Measurements from ENCODE around the gene GSTT4. TPM values are rescaled to one million over a fixed set of nuclear protein-coding genes. Genes with fewer than 3 reads are reported as not detected.

The GSTT4 gene
- total and polyA plus RNA-seq, 7 donors, result not detected

DNA sequence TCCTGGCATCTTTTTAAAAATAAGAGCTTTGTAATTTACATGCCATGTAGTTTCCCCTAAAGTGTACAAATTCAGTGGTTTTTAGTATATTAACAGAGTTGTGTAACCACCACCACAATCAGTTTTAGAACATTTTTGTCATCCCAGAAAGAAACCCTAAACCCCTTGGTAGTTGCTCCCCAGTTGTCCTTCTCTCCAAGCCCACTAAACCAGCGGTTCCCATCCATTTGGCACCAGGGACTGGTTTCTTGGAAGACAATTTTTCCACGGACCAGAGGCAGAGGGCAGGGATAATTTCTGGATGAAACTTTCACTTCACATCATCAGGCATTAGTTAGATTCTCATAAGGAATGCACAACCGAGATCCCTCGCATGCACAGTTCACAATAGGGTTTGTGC lies 28.5 kb upstream of the GSTT4 start:
- no peak overlapping the region for H3K27ac ChIP-seq
- no peaks in the 10 kb centered on the region for H3K27me3 ChIP-seq (ENCODE audit: insufficient read depth in 3 of 3, low read length in 2 of 3)
- WGBS, 3 donors, result 44 to 66% (median 58%) methylated on average over 4 of the region's 4 CpGs
- H3K36me3 ChIP-seq (ENCODE audit: insufficient read depth in 1 of 2, low read depth in 1 of 2), result peaks cover 5 to 29% of the 10 kb centered on the region in 2 donors
- intact Hi-C loops (cut with DNase I), result no loop called here
- H3K9me3 ChIP-seq, result no peaks in the 10 kb centered on the region
- ATAC-seq (no peak), DNase-seq (no peak)
- no peak overlapping the region for H3K4me3 ChIP-seq
- TF ChIP-seq, protein P1, sequence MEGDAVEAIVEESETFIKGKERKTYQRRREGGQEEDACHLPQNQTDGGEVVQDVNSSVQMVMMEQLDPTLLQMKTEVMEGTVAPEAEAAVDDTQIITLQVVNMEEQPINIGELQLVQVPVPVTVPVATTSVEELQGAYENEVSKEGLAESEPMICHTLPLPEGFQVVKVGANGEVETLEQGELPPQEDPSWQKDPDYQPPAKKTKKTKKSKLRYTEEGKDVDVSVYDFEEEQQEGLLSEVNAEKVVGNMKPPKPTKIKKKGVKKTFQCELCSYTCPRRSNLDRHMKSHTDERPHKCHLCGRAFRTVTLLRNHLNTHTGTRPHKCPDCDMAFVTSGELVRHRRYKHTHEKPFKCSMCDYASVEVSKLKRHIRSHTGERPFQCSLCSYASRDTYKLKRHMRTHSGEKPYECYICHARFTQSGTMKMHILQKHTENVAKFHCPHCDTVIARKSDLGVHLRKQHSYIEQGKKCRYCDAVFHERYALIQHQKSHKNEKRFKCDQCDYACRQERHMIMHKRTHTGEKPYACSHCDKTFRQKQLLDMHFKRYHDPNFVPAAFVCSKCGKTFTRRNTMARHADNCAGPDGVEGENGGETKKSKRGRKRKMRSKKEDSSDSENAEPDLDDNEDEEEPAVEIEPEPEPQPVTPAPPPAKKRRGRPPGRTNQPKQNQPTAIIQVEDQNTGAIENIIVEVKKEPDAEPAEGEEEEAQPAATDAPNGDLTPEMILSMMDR (IDR thresholded peaks at IDR 0.05), result no peak
- H3K4me1 ChIP-seq, result peaks cover 8% of the 10 kb centered on the region

DNA sequence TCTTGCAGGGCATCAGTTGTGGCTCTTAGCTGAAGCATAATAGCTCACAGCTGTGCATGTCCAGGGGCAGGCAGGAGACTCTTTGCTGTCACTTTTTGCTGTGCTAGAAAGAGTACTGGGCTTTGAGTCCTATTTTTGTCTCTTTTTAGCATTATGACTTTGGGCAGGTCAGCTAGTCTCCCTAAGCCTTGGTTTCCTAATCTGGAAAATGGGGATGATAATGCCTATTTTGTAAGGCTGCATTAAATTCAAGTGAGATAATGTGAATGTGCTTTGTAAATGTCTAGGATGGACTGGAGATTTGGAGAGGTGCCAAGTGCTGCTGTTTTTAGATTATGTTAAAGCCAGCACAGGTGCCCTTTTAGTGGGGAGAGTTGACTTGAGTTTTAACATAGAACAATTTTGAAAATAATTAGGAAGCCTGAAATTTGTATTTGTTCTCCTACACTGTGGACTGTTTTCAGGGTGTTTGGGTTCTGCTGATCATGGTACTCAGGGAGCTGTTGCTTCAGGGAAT lies 25.0 kb upstream of the GSTT4 start:
- intact Hi-C loops (cut with DNase I), result no loop called here
- Histone ChIP-seq H3K27ac (no peak overlapping the region), H3K4me1 (peaks cover 20% of the 10 kb centered on the region), H3K36me3 (ENCODE audit: insufficient read depth in 1 of 2, low read depth in 1 of 2) (no peaks in the 10 kb centered on the region), H3K27me3 (ENCODE audit: insufficient read depth in 3 of 3, low read length in 2 of 3) (no peaks in the 10 kb centered on the region), H3K9me3 (no peaks in the 10 kb centered on the region), H3K4me3 (no peak overlapping the region)
- no peak for DNase-seq
- TF ChIP-seq, protein P1 (IDR thresholded peaks at IDR 0.05), result no peak
- no peak for ATAC-seq

DNA sequence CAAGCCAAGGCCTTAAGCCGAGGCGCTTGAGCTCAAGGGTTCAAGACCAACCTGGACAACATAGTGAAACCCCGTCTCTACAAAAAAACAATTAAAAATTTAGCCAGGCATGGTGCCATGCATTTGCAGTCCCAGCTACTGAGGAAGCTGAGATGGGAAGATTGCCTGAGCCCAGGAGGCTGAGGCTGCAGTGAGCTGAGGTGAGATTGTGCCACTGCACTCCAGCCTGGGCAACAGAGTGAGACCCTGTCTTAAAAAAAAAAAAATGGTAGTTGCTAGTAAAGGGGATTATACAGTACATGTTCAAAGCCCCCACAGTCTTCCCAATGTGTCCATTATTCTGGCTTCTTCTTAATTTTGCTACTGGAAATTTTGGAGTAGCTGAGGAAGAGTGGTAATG lies 24.1 kb upstream of the GSTT4 start:
- no peaks in the 10 kb centered on the region for H3K27me3 ChIP-seq (ENCODE audit: insufficient read depth in 3 of 3, low read length in 2 of 3)
- no peak for ATAC-seq
- no peaks in the 10 kb centered on the region for H3K36me3 ChIP-seq (ENCODE audit: insufficient read depth in 1 of 2, low read depth in 1 of 2)
- TF ChIP-seq, protein P1 (IDR thresholded peaks at IDR 0.05), result no peak
- 84 to 95% (median 93%) methylated on average over 3 of the region's 3 CpGs for WGBS, 3 donors
- no peak overlapping the region for H3K27ac ChIP-seq
- H3K4me1 ChIP-seq, result peaks cover 20% of the 10 kb centered on the region
- intact Hi-C loops (cut with DNase I), result no loop called here
- no peak for DNase-seq
- H3K4me3 ChIP-seq, result no peak overlapping the region
- peaks cover 6% of the 10 kb centered on the region for H3K9me3 ChIP-seq

DNA sequence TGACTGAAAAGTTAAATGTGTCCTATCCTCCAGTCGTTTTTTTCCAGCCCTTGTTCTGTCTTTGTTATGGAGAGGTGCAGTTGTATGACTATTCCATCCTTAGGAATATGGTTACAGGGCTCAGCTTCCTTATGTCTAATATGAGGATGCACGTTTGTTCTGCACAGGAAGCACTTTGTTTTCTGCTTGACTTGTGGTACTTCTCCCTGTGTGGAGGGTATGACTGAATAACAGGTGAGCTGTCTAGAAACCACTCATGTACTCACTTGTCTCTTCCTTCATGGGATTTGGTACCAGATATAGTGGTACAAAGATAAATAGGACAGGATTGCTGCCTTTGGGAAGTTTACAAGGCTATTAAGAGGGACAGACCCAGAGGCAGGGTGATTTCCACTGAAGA lies 23.3 kb upstream of the GSTT4 start:
- Histone ChIP-seq H3K36me3 (ENCODE audit: insufficient read depth in 1 of 2, low read depth in 1 of 2) (no peaks in the 10 kb centered on the region), H3K9me3 (peaks cover 6% of the 10 kb centered on the region), H3K27ac (no peak overlapping the region), H3K4me1 (peaks cover 20% of the 10 kb centered on the region), H3K4me3 (no peak overlapping the region), H3K27me3 (ENCODE audit: insufficient read depth in 3 of 3, low read length in 2 of 3) (no peaks in the 10 kb centered on the region)
- 44 to 61% (median 48%) methylated on average over 2 of the region's 2 CpGs for WGBS, 3 donors
- TF ChIP-seq, protein P1 (IDR thresholded peaks at IDR 0.05), result no peak
- intact Hi-C loops (cut with DNase I), result no loop called here
- ATAC-seq (no peak), DNase-seq (no peak)

DNA sequence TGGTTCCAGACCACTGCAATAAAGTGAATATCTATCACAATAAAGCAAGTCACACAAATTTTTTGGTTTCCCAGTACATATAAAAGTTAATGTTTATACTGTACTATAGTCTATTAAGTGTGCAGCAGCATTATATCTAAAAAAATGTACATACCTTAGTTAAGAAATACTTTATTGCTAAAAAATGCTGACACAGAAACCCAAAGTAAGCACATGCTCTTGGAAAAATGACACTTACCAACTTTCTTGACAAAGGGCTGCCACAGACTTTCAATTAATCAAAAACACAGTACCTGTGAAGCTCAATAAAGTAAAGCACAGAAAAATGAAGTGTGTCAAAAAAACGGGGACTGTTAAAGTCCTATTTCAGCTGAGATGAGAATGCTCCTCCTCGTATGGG lies 22.7 kb upstream of the GSTT4 start:
- intact Hi-C loops (cut with DNase I), result no loop called here
- H3K36me3 ChIP-seq (ENCODE audit: insufficient read depth in 1 of 2, low read depth in 1 of 2), result no peaks in the 10 kb centered on the region
- no peak overlapping the region for H3K27ac ChIP-seq
- peaks cover 6% of the 10 kb centered on the region for H3K9me3 ChIP-seq
- TF ChIP-seq, protein P1 (IDR thresholded peaks at IDR 0.05), result no peak
- DNase-seq (no peak), ATAC-seq (no peak)
- no peaks in the 10 kb centered on the region for H3K27me3 ChIP-seq (ENCODE audit: insufficient read depth in 3 of 3, low read length in 2 of 3)
- WGBS, 3 donors, result 75 to 91% (median 83%) methylated on average over 2 of the region's 2 CpGs
- peaks cover 20% of the 10 kb centered on the region for H3K4me1 ChIP-seq
- H3K4me3 ChIP-seq, result no peak overlapping the region
